Chondrocyte (in vitro differentiated cells): ENCODE data around the gene PDZRN3. TPM values are rescaled to one million over a fixed set of nuclear protein-coding genes. Genes with fewer than 3 reads are reported as not detected.

Experiments used
- DNase-seq: peaks from one replicate; pipeline ENCODE4 v3.0.0; 2021; ENCODE audit warnings: mixed read lengths, low spot score
- H3K27ac Mint-ChIP-seq: one replicate; pipeline ENCODE4 v1.8.0; 2021; ENCODE audit warnings: mild to moderate bottlenecking, moderate library complexity, mixed read lengths; ENCODE audit not compliant: unreplicated experiment
- H3K27me3 Mint-ChIP-seq: 2 replicates; pipeline ENCODE4 v1.8.0; 2021; ENCODE audit warnings: low read depth, mixed read lengths
- H3K36me3 Mint-ChIP-seq: 2 replicates; pipeline ENCODE4 v1.8.0; 2021; ENCODE audit warnings: low read depth, mixed read lengths
- H3K4me1 Mint-ChIP-seq: 2 replicates; pipeline ENCODE4 v1.8.0; 2021; ENCODE audit warnings: low read depth, mild to moderate bottlenecking, mixed read lengths
- H3K4me3 Mint-ChIP-seq: one replicate; pipeline ENCODE4 v1.8.0; 2021; ENCODE audit warnings: mild to moderate bottlenecking, moderate library complexity, mixed read lengths; ENCODE audit not compliant: unreplicated experiment
- H3K9me3 Mint-ChIP-seq: 2 replicates; pipeline ENCODE4 v1.8.0; 2021; ENCODE audit warnings: low read depth, mixed read lengths
- CTCF ChIP-seq: fragments of 200-600 bp; sonication (generic); IDR thresholded peaks from 2 replicates; pipeline ENCODE4 v1.5.0; 2021; ENCODE audit warnings: antibody characterized with exemption, mild to moderate bottlenecking, moderate library complexity
- total RNA-seq: library from RNA; stranded (reverse); gene quantifications from 3 replicates; pipeline ENCODE4 v1.2.1, GENCODE V29; 2021

Gene PDZRN3
- total RNA-seq, 1 donor from 2014 or later, result 19.4 TPM

DNA sequence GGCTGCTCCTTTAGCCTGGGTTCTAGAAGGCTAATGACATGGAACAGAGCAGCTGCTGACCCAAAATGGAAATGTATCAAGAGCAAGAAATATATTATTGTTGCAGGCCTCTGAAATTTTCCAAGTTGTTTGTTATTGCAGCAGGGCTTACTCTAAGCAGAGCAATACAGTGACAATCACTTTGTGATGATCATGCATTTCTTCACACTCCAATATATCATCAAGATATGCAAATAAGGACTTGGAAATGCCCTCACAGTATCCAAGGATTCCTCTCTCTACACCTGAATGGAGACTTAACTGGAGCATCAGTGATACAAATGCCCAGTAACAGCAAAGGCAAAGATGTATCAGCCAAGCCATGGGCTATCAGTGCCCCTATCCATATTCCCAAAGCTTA lies 89.6 kb downstream of the PDZRN3 start:
- DNase-seq, result no peak
- Mint-ChIP-seq H3K4me1 (peaks cover 15% of the 10 kb centered on the region), H3K27me3 (no peaks in the 10 kb centered on the region), H3K4me3 (no peak overlapping the region), H3K9me3 (no peaks in the 10 kb centered on the region), H3K27ac (no peak overlapping the region), H3K36me3 (no peaks in the 10 kb centered on the region)
- no peak for TF ChIP-seq CTCF

- no peak for TF ChIP-seq CTCF
- Mint-ChIP-seq H3K9me3 (no peaks in the 10 kb centered on the region), H3K4me1 (peaks cover 19% of the 10 kb centered on the region), H3K27ac (peak overlapping the region; percentile 71), H3K27me3 (no peaks in the 10 kb centered on the region), H3K4me3 (no peak overlapping the region), H3K36me3 (no peaks in the 10 kb centered on the region)
- no peak for DNase-seq
Measured at GRCh38 chr3:73530022-73530396, 94.7 kb downstream of the PDZRN3 start.

- no peak for TF ChIP-seq CTCF
- H3K36me3 Mint-ChIP-seq, result no peaks in the 10 kb centered on the region
- H3K27ac Mint-ChIP-seq, result peak overlapping the region; percentile 10
- H3K27me3 Mint-ChIP-seq, result no peaks in the 10 kb centered on the region
- no peak overlapping the region for H3K4me3 Mint-ChIP-seq
- H3K4me1 Mint-ChIP-seq, result peaks cover 19% of the 10 kb centered on the region
- H3K9me3 Mint-ChIP-seq, result no peaks in the 10 kb centered on the region
- no peak for DNase-seq
Measured at GRCh38 chr3:73529308-73530021, 95.3 kb downstream of the PDZRN3 start.

GRCh38 chr3:73525591-73525990 lies 99.2 kb downstream of the PDZRN3 start:
- Mint-ChIP-seq H3K27ac (no peak overlapping the region), H3K4me3 (no peak overlapping the region), H3K27me3 (no peaks in the 10 kb centered on the region), H3K9me3 (no peaks in the 10 kb centered on the region), H3K36me3 (no peaks in the 10 kb centered on the region), H3K4me1 (peaks cover 14% of the 10 kb centered on the region)
- TF ChIP-seq CTCF, result no peak
- DNase-seq, result no peak

DNA sequence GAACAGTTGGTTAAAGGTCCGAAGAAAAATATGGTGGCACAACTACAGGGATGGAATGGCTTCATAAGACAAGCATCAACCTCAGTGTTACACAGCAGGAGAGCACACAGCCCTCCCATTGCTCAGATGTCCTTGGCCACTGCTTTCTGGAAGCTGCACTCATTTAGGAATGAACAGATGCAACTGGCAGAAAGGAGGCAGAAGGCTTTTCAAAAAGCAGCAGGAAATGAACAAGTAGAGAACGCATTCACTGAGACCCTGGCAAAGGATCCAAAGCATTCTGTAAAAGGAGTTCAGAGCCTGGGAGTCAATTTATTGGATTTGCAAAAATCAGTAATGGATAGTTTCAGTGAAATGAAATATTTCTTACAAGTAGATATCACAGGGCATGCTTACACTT lies 101.1 kb downstream of the PDZRN3 start:
- no peaks in the 10 kb centered on the region for H3K9me3 Mint-ChIP-seq
- H3K27ac Mint-ChIP-seq, result no peak overlapping the region
- peaks cover 9% of the 10 kb centered on the region for H3K4me1 Mint-ChIP-seq
- DNase-seq, result no peak
- no peak for TF ChIP-seq CTCF
- H3K36me3 Mint-ChIP-seq, result no peaks in the 10 kb centered on the region
- no peaks in the 10 kb centered on the region for H3K27me3 Mint-ChIP-seq
- H3K4me3 Mint-ChIP-seq, result no peak overlapping the region
